GM12878 (cell line): ENCODE measurements around the gene FOXK1. TPM values are rescaled to one million over a fixed set of nuclear protein-coding genes. Genes with fewer than 3 reads are reported as not detected.

Source experiments
- ATAC-seq: fragments of 200-7000 bp; cut with Tn5 transposase; 3 replicates; pipeline ENCODE4 v1.9.1; 2020; ENCODE audit warnings: mild to moderate bottlenecking, moderate library complexity
- BruUV-seq: library from RNA; stranded (reverse); fragments of 400-500 nt; replicated peaks from 2 replicates; lab custom pipeline; 2021; lab: Mats Ljungman, UMichigan
- CTCF ChIA-PET: fragments of 300-600 bp; sonication (Branson Sonifier 250); formaldehyde crosslinking; extraction: SDS; loops from one replicate; lab custom pipeline; 2021; ENCODE audit warnings: inconsistent platforms; lab: Yijun Ruan, JAX
- POLR2A ChIA-PET: fragments of 350-600 bp; formaldehyde crosslinking; extraction: SDS; loops from one replicate; lab custom pipeline; 2021; ENCODE audit warnings: inconsistent platforms; lab: Charles Lee
- RAD21 ChIA-PET: fragments of 300-600 bp; sonication (Branson Sonifier 250); formaldehyde crosslinking; loops from one replicate; lab custom pipeline; 2023; ENCODE audit warnings: antibody characterized with exemption; ENCODE audit not compliant: unreplicated experiment; lab: Charles Lee
- SMC1A ChIA-PET: fragments of 300-600 bp; sonication (Branson Sonifier 250); formaldehyde crosslinking; loops from one replicate; lab custom pipeline; 2023; ENCODE audit not compliant: unreplicated experiment, uncharacterized antibody; lab: Charles Lee
- DNase-seq: peaks from one replicate; pipeline ENCODE4 v3.0.0-alpha.2; 2011; ENCODE audit warnings: low read depth, low spot score
- FAIRE-seq: peaks from 3 replicates; lab custom pipeline; 2011; peaks lifted over from hg19 to GRCh38; lab: Jason Lieb, UNC
- H2AFZ ChIP-seq: 2 replicates; pipeline ENCODE4 v1.6.0; 2011; ENCODE audit warnings: low read depth, low read length, control low read depth; ENCODE audit not compliant: control insufficient read depth
- H3K27ac ChIP-seq: 2 replicates; pipeline ENCODE4 v1.5.1; 2011; ENCODE audit warnings: control low read depth; ENCODE audit not compliant: control insufficient read depth, insufficient read depth
- H3K27me3 ChIP-seq, 2 experiments: replicated peaks in 1 of 2; 2 replicates each; pipeline versions ENCODE4 v1.6.0 to v1.6.1; 2011; ENCODE audit warnings: low read length in 1 of 2; ENCODE audit not compliant: control insufficient read depth in 2 of 2, insufficient read depth in 2 of 2
- H3K36me3 ChIP-seq, 2 experiments: 2 replicates each; pipeline ENCODE4 v1.5.1; 2011; ENCODE audit warnings: low read length in 1 of 2; ENCODE audit not compliant: control insufficient read depth in 2 of 2, insufficient read depth in 2 of 2
- H3K4me1 ChIP-seq: 2 replicates; pipeline ENCODE4 v1.6.1; 2011; ENCODE audit warnings: mild to moderate bottlenecking, low read length, moderate library complexity, mixed read lengths; ENCODE audit not compliant: control insufficient read depth, insufficient read depth
- H3K4me2 ChIP-seq: 2 replicates; pipeline ENCODE4 v1.6.0; 2011; ENCODE audit warnings: control low read depth; ENCODE audit not compliant: control insufficient read depth, insufficient read depth
- H3K4me3 ChIP-seq: fragments of 200-600 bp; sonication (generic); 2 replicates; pipeline ENCODE4 v1.5.1; 2016
- H3K79me2 ChIP-seq: 2 replicates; pipeline ENCODE4 v1.6.0; 2011; ENCODE audit warnings: low read length; ENCODE audit not compliant: control insufficient read depth, insufficient read depth
- H3K9ac ChIP-seq: 2 replicates; pipeline ENCODE4 v1.8.0; 2011; ENCODE audit warnings: low read length, control low read depth, mixed read lengths; ENCODE audit not compliant: control insufficient read depth, insufficient read depth
- H3K9me3 ChIP-seq: replicated peaks from 3 replicates; pipeline ENCODE4 v1.5.1; 2011; ENCODE audit warnings: mild to moderate bottlenecking, low read length; ENCODE audit not compliant: control insufficient read depth, insufficient read depth
- H4K20me1 ChIP-seq: 2 replicates; pipeline ENCODE4 v1.6.0; 2011; ENCODE audit not compliant: control insufficient read depth, insufficient read depth
- HCFC1 ChIP-seq: fragments of 150-350 bp; IDR thresholded peaks from 2 replicates; pipeline ENCODE4 v1.6.1; 2014; ENCODE audit warnings: low read length
- JUND ChIP-seq: IDR thresholded peaks from 2 replicates; pipeline ENCODE4 v1.6.1; 2012; ENCODE audit warnings: low read depth, mild to moderate bottlenecking, low read length, improper control_type of control experiment, moderate library complexity
- PAX5 ChIP-seq: IDR thresholded peaks from 2 replicates; pipeline ENCODE4 v1.6.1; 2011; ENCODE audit warnings: low read depth, low read length, borderline replicate concordance
- RELB ChIP-seq: fragments of 450-650 bp; IDR thresholded peaks from 2 replicates; pipeline ENCODE4 v1.6.1; 2017; ENCODE audit warnings: low read depth, mild to moderate bottlenecking, moderate library complexity
- SUPT20H ChIP-seq: IDR thresholded peaks from 2 replicates; pipeline ENCODE4 v1.6.1; 2011; ENCODE audit warnings: low read depth, mild to moderate bottlenecking, low read length, moderate library complexity, borderline replicate concordance; ENCODE audit not compliant: control insufficient read depth
- YY1 ChIP-seq: IDR thresholded peaks from 2 replicates; pipeline ENCODE4 v1.6.1; 2011; ENCODE audit warnings: low read depth, mild to moderate bottlenecking, low read length
- WGBS: methylation state at CpG from one replicate; pipeline ENCODE4 v1.1.6; 2016; ENCODE audit warnings: low lambda C conversion rate; ENCODE audit not compliant: insufficient replicate concordance, insufficient coverage; ENCODE audit errors: missing lambda C conversion rate; 5-methylcytosine and 5-hydroxymethylcytosine counted together
- in situ Hi-C: fragments of 300-500 bp; cut with MboI; formaldehyde crosslinking; loops from 9 replicates; pipeline ENCODE4 v1.14.3; 2018; ENCODE audit warnings: mixed read lengths
- intact Hi-C: fragments of 100-400 bp; cut with micrococcal nuclease; formaldehyde crosslinking; loops from one replicate; pipeline ENCODE4 v1.14.2; 2022; ENCODE audit not compliant: unreplicated experiment
- polyA plus RNA-seq, 11 experiments: library from polyadenylated mRNA; depleted of rRNA in 4 of 11; unstranded in 6 of 11; stranded (reverse) in 5 of 11; fragments of >200 nt; fragmentation: Nextera tagmentation in 4 of 11; fragmentation: Illumina TruSeq in 1 of 11; extraction: Ambion mirVana in 4 of 11; extraction: Trizol in 1 of 11; gene quantifications; 1 replicate in 1 of 11; 2 replicates in 10 of 11; pipeline versions ENCODE4 v1.2.1 to v1.2.3, GENCODE V29; 2011 to 2016; ENCODE audit warnings: inconsistent platforms in 2 of 11, missing spikeins in 2 of 11, low read depth in 1 of 11
- total RNA-seq, 4 experiments: library from RNA; depleted of rRNA in 3 of 4; stranded (reverse); fragments of >200 nt in 3 of 4; fragmentation: Illumina TruSeq in 1 of 4; extraction: Trizol in 1 of 4; gene quantifications; 2 replicates each; pipeline versions ENCODE4 v1.2.1 to v1.2.3, GENCODE V29; 2013 to 2021

The FOXK1 gene
- total and polyA plus RNA-seq, 10 of the 15 experiments (the other 5 are each of a cell fraction or from before 2014, with no cell fraction given) = 0.24 to 31.8 (median 4.5) TPM

- H3K36me3 ChIP-seq = no peaks in the 10 kb centered on the region
- H3K9me3 ChIP-seq = peaks cover 3% of the 10 kb centered on the region; the same call in 1 of the 3 replicates
- no peak overlapping the region for H3K27ac ChIP-seq
- H3K4me3 ChIP-seq = no peak overlapping the region
- in situ Hi-C loops = no loop called here
- no TSS peak for BruUV-seq
- no peak overlapping the region for H2AFZ ChIP-seq
- no peaks in the 10 kb centered on the region for H3K4me1 ChIP-seq
- ATAC-seq (no peak), FAIRE-seq (no peak), DNase-seq (no peak)
- no peaks in the 10 kb centered on the region for H3K27me3 ChIP-seq
- H3K4me2 ChIP-seq = no peak overlapping the region
- ChIA-PET POLR2A (no interaction called here), RAD21 (no interaction called here), SMC1A (no interaction called here), CTCF (interaction anchor here (0.8 kb wide), 1 partner anchor 10 kb away, joined by 3 read pairs; no protein-coding TSS in a partner anchor)
- no peaks in the 10 kb centered on the region for H3K79me2 ChIP-seq
- intact Hi-C loops = no loop called here
- no peak for TF ChIP-seq YY1
- no peak for TF ChIP-seq HCFC1
- H3K9ac ChIP-seq = no peak overlapping the region
- WGBS = 65% methylated on average over 17 of the region's 17 CpGs
- H4K20me1 ChIP-seq = no peaks in the 10 kb centered on the region
Measured at GRCh38 chr7:4663239-4664018, 18.7 kb upstream of the FOXK1 start.

GRCh38 chr7:4665661-4666060, 16.4 kb upstream of the FOXK1 start:
- CTCF ChIA-PET = no interaction called here
- intact Hi-C loops = no loop called here

More at GRCh38 chr7:4665661-4666060, 16.4 kb upstream of the FOXK1 start:
- ChIA-PET SMC1A (no interaction called here), RAD21 (no interaction called here), POLR2A (no interaction called here)
- Histone ChIP-seq H3K36me3 (no peaks in the 10 kb centered on the region), H3K79me2 (no peaks in the 10 kb centered on the region), H3K27me3 (no peaks in the 10 kb centered on the region), H3K4me3 (no peak overlapping the region), H3K9me3 (no peaks in the 10 kb centered on the region), H3K27ac (no peak overlapping the region), H3K9ac (no peak overlapping the region), H3K4me1 (no peaks in the 10 kb centered on the region), H4K20me1 (no peaks in the 10 kb centered on the region), H2AFZ (no peak overlapping the region), H3K4me2 (no peak overlapping the region)
- no peak for TF ChIP-seq SUPT20H
- no peak for TF ChIP-seq PAX5
- no peak for TF ChIP-seq RELB
- TF ChIP-seq JUND = no peak
- no TSS peak for BruUV-seq
- no peak for DNase-seq
- FAIRE-seq = no peak
- in situ Hi-C loops = no loop called here
- ATAC-seq = no peak
- WGBS = 88% methylated on average over 2 of the region's 2 CpGs
